Ascending aorta (tissue), 2 donors: ENCODE data around the gene NGFR. TPM values are rescaled to one million over a fixed set of nuclear protein-coding genes. Genes with fewer than 3 reads are reported as not detected.
"Not testable (repeated sequence)": the region's sequence is repeated elsewhere in the genome, so short reads cannot be mapped to it uniquely, and the experiment has no call there.

ENCODE experiments used
- DNase-seq, 2 donors: peaks; one replicate each; pipeline ENCODE4 v3.0.0-alpha.2; 2019; ENCODE audit warnings: low spot score in 2 of 2
- H3K27ac ChIP-seq, 2 donors: fragments of 200-600 bp; sonication (generic); one replicate each; pipeline ENCODE4 v1.5.1; 2016 to 2017; ENCODE audit warnings: mild to moderate bottlenecking in 1 of 2
- H3K27me3 ChIP-seq: fragments of 200-600 bp; sonication (generic); one replicate; pipeline ENCODE4 v1.5.1; 2017
- H3K36me3 ChIP-seq, 2 donors: fragments of 200-600 bp; sonication (generic); one replicate each; pipeline ENCODE4 v1.5.1; 2016
- H3K4me1 ChIP-seq, 2 donors: fragments of 200-600 bp; sonication (generic); one replicate each; pipeline ENCODE4 v1.5.1; 2016 to 2017; ENCODE audit warnings: mild to moderate bottlenecking in 1 of 2
- H3K4me3 ChIP-seq, 2 donors: fragments of 200-600 bp; sonication (generic); one replicate each; pipeline ENCODE4 v1.5.1; 2016 to 2017; ENCODE audit warnings: mild to moderate bottlenecking in 1 of 2
- H3K9me3 ChIP-seq, 2 donors: fragments of 200-600 bp; sonication (generic); one replicate each; pipeline ENCODE4 v1.5.1; 2016
- intact Hi-C: fragments of 100-400 bp; cut with DNase I; formaldehyde crosslinking; loops from one replicate; pipeline ENCODE4 v1.15.1; 2023
- total RNA-seq: library from RNA; depleted of rRNA; stranded (reverse); fragments of >200 nt; gene quantifications from one replicate; pipeline ENCODE4 v1.1.0, GENCODE V29; 2016
- TF ChIP-seq, protein P1 (sequence below), 3 experiments: fragments of 200-600 bp in 2 of 3; fragments of 450-650 bp in 1 of 3; sonication (generic) in 2 of 3; IDR thresholded peaks; one replicate each; pipeline ENCODE4 v1.5.1; 2016 to 2019; ENCODE audit warnings: antibody characterized with exemption in 3 of 3, mild to moderate bottlenecking in 1 of 3, moderate library complexity in 1 of 3

The NGFR gene
- total RNA-seq, 1 donor from 2014 or later = 53.0 TPM

DNA sequence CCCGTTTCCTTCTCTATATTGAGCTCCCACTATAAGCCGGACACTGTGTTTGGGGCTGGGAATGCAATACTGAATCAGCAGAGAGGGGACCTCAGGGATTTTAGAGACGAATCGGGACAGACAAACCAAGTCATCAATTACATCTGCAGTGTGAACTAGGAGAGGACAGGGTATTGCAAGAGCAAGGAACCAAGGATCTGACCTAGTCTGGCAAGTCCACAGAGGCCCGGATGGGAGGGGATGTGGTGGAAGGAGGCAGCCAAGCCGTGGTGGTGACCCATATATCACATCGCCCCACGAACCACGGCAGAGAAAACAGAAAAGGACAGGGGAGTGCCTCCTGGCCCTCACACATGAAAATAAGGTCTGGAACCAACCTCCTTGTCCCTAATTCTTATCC is 52.5 kb downstream of the NGFR start:
- Histone ChIP-seq H3K36me3 (no peaks in the 10 kb centered on the region), H3K27ac (no peak overlapping the region), H3K4me1 (no peaks in the 10 kb centered on the region), H3K27me3 (no peaks in the 10 kb centered on the region), H3K4me3 (no peak overlapping the region), H3K9me3 (no peaks in the 10 kb centered on the region)
- intact Hi-C loops = no loop called here
- TF ChIP-seq, protein P1, sequence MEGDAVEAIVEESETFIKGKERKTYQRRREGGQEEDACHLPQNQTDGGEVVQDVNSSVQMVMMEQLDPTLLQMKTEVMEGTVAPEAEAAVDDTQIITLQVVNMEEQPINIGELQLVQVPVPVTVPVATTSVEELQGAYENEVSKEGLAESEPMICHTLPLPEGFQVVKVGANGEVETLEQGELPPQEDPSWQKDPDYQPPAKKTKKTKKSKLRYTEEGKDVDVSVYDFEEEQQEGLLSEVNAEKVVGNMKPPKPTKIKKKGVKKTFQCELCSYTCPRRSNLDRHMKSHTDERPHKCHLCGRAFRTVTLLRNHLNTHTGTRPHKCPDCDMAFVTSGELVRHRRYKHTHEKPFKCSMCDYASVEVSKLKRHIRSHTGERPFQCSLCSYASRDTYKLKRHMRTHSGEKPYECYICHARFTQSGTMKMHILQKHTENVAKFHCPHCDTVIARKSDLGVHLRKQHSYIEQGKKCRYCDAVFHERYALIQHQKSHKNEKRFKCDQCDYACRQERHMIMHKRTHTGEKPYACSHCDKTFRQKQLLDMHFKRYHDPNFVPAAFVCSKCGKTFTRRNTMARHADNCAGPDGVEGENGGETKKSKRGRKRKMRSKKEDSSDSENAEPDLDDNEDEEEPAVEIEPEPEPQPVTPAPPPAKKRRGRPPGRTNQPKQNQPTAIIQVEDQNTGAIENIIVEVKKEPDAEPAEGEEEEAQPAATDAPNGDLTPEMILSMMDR (IDR thresholded peaks at IDR 0.05) = no peak
- no peak for DNase-seq

DNA sequence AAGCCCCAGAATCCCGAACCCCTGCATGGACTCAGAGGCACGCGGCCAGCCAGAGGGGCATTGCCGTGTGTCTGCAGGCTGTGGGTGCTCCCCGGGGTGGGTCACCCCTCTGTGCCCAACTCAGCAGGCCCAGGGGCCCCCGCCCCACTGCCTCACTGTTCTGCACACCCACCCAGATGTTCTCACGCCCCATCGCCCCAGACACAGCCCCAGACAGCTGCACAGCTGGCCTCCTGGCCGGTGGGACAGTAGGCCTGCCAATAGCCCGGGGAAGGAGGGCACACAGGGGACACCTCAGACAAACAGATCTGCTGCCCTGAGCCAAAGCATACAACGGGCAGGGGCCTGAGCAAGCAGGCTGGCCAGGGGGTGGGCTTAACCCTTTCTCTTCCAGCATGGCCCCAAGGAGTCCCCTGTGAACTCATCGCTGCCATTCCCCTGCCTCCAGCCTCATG is 53.0 kb downstream of the NGFR start:
- Histone ChIP-seq H3K27me3 (no peaks in the 10 kb centered on the region), H3K36me3 (no peaks in the 10 kb centered on the region), H3K4me1 (no peaks in the 10 kb centered on the region), H3K9me3 (no peaks in the 10 kb centered on the region), H3K27ac (no peak overlapping the region), H3K4me3 (no peak overlapping the region)
- TF ChIP-seq, protein P1 (IDR thresholded peaks at IDR 0.05) = no peak
- intact Hi-C loops = loop anchor here (2.0 kb wide), 1 partner anchor 51 kb away; no protein-coding TSS in a partner anchor
- peak in 1 of 2 donors; percentile 56 for DNase-seq

DNA sequence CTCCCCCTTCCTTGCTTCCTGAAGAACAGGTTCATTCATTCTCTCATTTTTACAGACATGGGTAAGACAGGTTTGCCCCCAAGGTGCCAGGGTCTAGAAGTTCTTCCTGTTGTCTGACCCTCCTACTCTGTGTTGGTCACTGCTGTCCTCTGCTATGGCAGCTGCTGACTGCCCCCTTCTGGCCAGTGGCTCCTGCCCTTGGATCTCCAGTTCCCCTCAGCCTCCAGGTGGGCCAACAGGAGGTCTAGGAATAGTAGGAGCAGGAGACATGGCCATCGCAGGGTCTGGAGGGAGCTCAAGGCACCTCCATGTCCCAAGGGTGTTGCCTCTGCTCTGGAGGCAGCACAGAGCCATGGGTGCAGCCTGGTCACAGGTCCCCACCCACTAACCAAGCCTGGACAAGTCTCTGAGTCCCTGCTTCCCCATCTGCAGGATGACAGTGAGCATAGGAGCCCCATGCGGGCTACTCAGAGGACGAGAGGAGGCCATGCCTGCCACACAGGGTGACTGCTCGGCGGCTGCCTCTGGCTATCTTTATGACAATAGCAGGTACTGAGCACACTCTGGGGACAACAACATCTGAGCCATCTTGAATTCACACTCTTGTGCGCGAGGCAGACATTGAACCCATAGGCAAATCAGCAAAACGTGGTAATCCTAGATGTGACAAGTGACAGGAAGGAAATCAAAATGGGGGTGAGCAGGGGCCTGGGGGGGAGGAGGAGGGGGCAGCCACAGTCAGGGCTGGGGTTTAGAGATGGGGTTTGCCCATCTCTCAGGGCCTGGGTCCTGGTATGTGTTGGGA is 53.6 kb downstream of the NGFR start:
- H3K27ac ChIP-seq = no peak overlapping the region
- intact Hi-C loops = loop anchor here (2.0 kb wide), 1 partner anchor 52 kb away; no protein-coding TSS in a partner anchor

DNA sequence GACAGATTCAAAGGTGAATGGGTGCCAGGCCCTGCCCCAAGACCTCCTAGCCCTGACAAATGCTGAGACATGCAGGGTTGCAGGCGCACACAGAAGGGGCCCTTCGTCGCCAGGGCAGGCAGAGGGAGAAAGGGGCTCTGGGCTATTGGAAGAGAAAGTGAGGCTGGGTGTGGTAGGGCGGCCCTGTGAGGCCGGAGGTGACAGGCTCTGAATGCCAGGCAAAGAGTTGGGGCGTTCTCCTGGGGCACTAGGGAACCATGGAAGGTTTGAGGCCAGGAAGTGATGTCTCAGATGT is 54.2 kb downstream of the NGFR start:
- TF ChIP-seq, protein P1 (IDR thresholded peaks at IDR 0.05) = no peak
- no peaks in the 10 kb centered on the region for H3K27me3 ChIP-seq
- no peaks in the 10 kb centered on the region for H3K4me1 ChIP-seq
- no peaks in the 10 kb centered on the region for H3K36me3 ChIP-seq
- no peak overlapping the region for H3K27ac ChIP-seq
- no peak for DNase-seq
- no peak overlapping the region for H3K4me3 ChIP-seq
- intact Hi-C loops = loop anchor here (2.0 kb wide), 1 partner anchor 52 kb away; no protein-coding TSS in a partner anchor
- H3K9me3 ChIP-seq = no peaks in the 10 kb centered on the region

More for the DNA sequence above, 53.6 kb downstream of the NGFR start:
- no peaks in the 10 kb centered on the region for H3K27me3 ChIP-seq
- H3K36me3 ChIP-seq = no peaks in the 10 kb centered on the region
- peak in 1 of 2 donors; percentile 65 for DNase-seq
- H3K4me3 ChIP-seq = no peak overlapping the region
- TF ChIP-seq, protein P1 (IDR thresholded peaks at IDR 0.05) = peak; percentile 20 to 55 (median 43)
- no peaks in the 10 kb centered on the region for H3K4me1 ChIP-seq
- no peaks in the 10 kb centered on the region for H3K9me3 ChIP-seq

DNA sequence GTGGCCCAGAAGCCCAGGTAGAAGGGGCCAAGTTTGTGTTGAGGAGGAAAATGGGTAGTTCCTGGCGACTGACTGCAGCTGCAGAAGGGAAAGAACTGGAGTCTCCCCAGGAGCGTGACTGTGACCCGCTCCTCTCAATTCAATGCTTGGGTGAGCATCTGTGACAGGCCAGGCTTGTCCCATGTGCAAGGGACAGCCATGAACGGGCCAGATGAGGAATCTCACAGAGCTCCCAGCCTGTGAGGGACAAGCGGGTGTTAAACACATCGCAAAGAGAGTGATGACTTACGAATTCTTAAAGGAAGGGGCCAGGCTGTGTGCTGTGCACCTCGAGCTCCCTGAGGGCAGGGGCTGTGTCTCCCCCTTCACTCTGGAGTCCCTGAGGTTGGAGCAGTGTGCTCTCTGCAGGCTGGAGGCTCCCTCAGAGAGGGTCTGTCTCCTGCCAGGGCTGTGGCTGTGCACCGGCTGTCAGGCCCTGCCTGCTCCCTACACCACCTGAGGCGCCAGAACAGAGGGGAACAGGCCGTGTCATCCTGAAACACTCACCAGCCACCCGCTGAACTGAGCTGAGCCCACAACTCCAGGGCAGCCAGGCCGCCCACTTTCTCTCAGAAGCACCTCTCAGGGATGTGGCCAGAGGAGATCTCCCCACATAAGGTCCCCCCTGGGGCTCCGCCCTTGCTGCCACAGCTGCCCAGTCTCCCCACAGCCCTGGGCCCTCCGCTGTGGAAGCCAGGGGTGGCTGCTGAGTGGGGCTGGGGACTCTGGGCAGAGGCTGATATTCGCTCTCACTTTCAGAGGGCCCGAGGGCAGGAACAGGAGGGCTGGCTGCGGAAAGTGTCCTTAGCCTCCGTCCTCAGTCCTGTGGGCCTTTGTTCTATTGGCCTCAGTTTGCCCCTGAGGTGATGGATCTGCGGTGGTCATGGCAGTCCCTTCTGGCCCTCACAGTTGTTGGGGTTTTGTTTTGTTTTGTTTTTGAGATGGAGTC is 54.9 kb downstream of the NGFR start:
- Histone ChIP-seq H3K4me3 (no peak overlapping the region), H3K36me3 (no peaks in the 10 kb centered on the region), H3K9me3 (no peaks in the 10 kb centered on the region), H3K27ac (no peak overlapping the region), H3K27me3 (no peaks in the 10 kb centered on the region), H3K4me1 (no peaks in the 10 kb centered on the region)
- intact Hi-C loops = loop anchor here (2.0 kb wide), 1 partner anchor 53 kb away; no protein-coding TSS in a partner anchor
- DNase-seq = peak in 1 of 2 donors; percentile 50
- TF ChIP-seq, protein P1 (IDR thresholded peaks at IDR 0.05) = no peak

DNA sequence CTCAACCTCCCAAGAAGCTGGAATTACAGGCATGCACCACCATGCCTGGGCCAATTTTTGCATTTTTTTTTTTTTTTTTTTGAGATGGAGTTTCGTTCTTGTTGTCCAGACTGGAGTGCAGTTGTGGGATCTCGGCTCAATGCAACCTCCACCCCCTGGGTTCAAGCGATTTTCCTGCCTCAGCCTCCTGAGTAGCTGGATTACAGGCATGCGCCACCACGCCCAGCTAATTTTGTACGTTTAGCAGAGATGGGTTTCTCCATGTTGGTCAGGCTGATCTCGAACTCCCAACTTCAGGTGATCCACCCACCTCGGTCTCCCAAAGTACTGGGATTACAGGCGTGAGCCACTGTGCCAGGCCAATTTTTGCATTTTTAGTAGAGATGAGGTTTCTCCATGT is 55.7 kb downstream of the NGFR start:
- H3K4me1 ChIP-seq, H3K4me3 ChIP-seq, H3K27ac ChIP-seq, H3K36me3 ChIP-seq, H3K27me3 ChIP-seq, intact Hi-C loops, H3K9me3 ChIP-seq: not testable (repeated sequence)
- peak in 1 of 2 donors; percentile 52 for DNase-seq
